Ureter (tissue), 1 donor: ENCODE results near the gene SLC26A1. TPM values are rescaled to one million over a fixed set of nuclear protein-coding genes. Genes with fewer than 3 reads are reported as not detected.
A peak's percentile ranks its signal among the peaks of the same experiment; 100 is the strongest.
"Not testable (repeated sequence)": the region's sequence is repeated elsewhere in the genome, so short reads cannot be mapped to it uniquely, and the experiment has no call there.

Source experiments
- DNase-seq: peaks from one replicate; pipeline ENCODE4 v3.0.0-alpha.2; 2020; ENCODE audit warnings: low spot score
- total RNA-seq: library from RNA; stranded (reverse); gene quantifications from one replicate; pipeline ENCODE4 v1.2.4, GENCODE V29; 2023
- donor health status: DM: yes; HTN: yes; CAD: no.

Gene SLC26A1
- total RNA-seq, 1 donor from 2014 or later: 0.18 TPM

DNA sequence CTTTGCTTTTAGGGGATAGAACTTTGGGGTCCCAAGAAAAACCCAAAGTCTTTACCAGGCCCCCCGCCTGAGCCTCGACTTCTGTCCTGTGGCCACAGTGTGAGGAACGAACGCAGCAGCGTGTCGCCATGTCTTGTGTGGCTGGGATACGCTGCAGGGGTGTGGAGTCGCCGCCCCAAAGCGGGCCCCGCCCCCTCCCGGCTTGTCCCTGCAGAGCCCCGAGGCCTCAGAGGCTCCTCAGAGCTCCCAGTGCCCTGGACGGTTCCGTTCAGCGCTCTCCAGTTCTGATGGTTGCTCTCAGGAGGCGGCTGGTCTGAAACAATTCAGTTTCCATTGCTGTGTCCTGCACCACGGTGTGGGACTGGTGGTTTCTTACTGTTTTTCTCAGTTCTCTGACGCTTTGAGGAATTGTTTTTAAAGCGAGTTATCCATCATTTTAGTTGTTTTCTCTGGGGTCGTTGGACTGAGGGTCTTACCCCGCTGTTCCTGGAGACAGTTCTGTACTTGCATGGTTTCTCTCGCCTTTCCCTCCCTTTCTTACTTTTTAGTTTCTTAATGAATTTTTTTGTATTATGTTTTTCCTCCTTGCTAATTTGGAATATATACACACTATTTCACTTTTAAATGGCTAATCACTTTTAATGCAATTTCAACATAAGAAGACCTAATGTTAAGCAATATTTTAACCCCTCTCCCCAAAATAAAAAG lies 7.9 kb downstream of the SLC26A1 start:
- DNase-seq: peak; percentile 76

DNA sequence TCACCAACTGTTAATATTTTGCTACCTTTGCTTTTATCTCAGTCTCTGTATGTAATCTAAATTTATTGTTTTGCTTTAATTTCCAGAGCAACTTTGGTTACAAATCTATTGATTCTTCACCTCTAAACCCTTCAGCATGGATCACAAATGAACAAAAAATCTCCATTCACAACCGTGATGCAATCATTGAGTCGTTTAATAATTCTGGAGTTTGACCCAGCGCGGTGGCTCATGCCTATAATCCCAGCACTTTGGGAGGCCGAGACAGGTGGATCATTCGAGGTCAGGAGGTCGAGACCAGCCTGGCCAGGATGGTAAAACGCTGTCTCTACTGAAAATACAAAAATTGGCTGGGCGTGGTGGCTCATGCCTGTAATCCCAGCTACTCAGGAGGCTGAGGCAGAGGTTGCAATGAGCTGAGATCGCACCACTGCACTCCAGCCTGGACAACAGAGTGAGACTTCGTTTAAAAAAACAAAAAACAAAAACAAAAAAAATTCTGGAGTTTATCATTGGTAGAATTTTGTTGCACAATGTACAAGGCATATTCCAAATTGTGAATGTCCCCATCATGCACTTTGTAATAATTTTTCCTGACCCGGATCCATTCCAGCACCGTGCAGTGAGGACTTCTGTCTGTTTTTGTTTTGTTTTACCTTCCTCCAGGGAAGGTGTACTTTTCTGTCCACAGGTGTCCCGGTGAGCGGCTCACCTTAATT lies 8.7 kb downstream of the SLC26A1 start:
- no peak for DNase-seq

DNA sequence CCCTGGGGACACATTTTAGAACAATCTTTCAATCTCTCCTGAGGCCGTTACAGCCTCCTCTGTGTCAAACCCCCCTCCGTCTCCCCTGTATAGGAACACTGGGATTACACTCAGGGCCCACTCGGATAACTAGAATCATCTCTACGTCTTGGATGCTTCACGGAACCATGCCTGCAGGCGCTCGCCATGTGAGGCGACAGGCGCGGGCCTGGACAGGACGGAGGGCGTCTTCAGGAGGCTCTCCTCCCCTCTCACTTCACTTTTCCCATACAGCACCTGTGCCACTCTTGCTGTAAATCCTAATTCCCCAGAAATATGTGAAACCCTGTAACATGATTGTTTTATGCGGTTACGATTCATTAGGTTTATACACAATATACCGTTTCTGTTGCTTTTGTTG lies 10.4 kb downstream of the SLC26A1 start:
- no peak for DNase-seq

DNA sequence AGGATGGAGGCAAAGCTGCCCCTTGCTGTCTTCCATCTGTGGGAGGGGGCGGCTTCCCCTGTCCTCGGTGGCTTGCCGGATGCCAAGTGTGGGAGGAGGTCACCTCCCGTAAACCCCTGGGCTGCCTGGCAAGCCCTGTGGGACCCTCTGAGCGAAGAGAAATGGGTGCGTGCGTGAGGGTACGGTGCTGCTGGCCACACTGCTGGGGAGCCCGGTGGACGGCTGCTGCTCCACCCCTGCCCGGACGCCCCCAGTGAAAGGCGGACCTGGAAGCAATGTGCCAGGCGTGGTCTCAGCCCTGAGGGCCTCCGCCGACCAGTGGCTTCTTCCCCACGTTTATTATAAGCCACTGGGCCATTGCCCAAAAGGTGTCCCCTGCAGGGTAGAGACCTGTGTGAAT lies 10.9 kb downstream of the SLC26A1 start:
- DNase-seq: no peak

DNA sequence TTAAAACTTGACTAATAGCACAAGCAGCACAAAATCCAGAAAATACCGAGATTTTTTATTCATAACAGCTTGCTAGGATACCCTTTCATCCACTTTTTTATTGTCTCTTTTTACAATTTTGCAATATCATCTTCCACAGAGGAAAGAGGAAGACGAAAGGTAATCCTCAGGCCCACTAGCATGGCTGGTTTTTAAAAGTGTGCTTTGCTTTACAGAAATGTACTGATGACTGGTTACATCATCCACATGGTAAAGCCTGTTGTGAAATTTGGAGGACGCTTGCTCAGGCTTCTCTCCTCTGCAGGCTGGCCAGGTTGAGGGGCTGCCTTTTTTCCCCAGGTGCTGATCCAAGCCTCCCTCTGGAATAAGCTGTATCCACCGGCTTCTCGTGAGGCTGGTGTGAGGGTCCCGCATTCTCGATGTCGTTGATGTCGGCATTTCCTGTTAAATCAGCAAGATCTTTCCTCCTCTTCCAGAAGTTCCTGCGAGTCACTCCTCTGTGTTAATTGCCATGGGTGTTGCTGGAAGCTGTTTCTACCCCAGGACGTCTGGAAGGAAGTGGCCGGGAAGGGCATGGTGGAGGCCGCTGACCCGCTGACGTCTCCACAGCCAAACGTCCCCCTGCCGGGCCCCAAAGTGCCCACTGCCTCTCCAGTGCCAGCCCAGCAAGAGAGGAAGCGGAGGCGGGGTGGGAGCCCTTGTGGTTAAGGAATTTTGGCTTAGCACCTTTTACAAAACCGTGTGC lies 14.1 kb downstream of the SLC26A1 start:
- no peak for DNase-seq

DNA sequence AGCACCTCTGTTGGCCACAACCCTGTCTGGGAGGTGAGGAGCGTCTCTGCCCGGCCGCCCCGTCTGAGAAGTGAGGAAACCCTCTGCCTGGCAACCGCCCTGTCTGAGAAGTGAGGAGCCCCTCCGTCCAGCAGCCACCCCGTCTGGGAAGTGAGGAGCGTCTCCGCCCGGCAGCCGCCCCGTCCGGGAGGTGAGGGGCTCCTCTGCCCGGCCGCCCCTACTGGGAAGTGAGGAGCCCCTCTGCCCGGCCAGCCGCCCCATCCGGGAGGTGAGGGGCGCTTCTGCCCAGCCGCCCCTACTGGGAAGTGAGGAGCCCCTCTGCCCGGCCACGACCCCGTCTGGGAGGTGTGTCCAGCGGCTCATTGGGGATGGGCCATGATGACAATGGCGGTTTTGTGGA lies 17.2 kb downstream of the SLC26A1 start:
- not testable (repeated sequence) for DNase-seq

DNA sequence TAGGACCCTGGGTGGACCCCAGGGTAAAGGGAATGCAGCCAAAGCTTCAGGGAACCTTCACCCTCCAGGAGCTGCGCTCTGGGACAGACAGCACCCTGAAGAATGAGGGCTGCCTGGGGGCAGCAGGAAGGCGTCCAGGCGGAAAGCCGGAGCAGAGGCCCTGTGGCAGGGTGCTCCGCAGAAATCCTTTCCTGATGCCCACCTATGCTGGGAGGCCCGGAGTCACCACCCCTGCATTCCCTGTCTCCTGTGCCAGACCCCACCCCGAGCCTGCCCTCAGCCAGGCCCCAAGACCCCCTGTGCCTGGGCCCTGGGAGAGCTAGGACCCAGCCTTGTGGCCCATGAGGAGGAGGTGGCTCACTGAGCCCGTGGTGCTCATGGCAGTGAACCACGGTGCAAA lies 18.5 kb downstream of the SLC26A1 start:
- no peak for DNase-seq

DNA sequence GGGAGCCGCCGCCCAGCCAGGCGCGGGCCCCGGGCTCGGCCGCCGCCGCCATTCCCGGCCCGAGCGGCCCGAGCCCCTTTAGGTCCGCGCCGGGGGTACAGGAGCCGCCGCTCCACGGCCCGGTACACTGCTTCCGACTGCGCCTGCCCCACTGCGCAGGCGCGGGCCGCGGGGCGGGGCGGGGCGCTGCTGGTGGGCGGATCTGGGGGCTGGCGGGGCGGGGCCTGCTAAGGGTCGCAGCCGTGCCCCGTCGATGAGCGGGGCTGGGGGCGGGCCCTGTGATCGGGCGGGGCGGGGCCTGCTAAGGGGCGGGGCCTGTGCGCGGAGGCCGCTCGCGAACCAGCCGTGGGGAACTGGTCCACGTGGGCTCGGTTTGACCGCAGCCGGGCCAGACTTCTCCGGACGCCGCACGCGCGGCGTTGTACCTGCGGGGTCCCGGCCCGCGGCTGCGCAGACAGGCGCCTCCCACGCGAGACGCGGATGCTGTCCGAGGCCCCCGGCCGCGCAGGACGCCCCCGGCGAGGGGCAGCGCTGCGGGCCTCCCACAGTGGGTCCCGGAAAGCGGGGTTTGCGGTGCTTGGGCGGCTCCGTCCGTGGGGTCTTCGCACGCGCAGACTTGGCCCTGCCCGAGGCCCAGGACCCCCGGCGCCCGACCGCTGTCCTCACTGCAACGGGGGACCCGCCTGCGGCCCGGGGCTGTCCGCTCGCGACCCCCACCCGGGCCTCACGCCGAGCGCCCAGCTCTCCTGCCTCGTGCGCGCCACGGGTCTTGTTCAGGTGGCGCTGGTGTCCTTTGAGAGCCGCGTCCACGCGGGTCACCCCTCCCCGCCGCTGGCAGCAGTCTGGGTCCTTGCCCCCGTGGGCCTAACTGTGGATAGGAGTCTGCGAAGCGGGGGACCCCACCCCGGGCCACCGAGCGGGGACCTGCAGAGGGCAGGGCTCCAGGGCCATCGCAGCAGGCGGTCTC lies 19.5 kb downstream of the SLC26A1 start, which contains the start of gene DGKQ:
DGKQ (minus strand) TSS at position 139 of the 967 bp plus-strand sequence; CDS start at position 52, 87 bp downstream.
- DNase-seq: peak; percentile 88

DNA sequence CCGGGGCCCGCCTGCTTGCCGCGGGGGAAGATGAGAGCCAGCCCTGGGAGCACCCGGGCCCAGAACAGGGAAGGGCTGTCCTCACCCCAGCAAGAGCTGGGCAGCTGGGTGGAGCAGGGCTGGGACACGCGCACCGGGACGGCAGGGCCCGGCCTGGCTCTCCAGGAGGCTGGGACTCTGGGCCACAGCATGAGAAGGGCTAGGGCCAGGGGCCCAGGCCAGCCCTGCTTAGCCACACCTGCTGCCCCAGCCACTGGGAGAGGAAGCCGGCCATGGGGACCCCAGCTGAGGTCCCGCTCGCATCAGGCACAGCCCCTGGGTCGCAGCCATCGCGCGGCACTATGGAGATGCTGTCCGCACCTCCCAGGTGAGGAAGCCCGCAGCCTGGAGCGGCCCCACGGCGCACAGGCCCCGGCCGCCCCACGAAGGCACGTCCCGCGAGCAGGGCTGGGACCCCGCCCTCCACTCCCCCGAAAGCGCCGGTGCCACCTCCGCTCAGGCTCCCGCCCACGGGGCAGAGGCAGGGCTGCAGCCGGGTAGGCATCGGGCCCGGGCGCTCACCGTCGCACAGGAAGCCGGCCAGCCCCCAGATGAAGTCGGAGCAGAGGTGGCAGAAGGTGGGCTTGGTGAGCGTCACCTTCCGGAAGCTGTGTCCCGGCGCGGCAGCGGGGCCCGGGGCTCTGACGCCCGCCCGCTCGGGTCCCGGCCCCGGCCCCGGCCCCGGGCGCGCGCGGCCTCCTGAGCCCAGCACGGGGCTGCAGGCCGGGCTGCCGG lies 20.4 kb downstream of the SLC26A1 start:
- no peak for DNase-seq

DNA sequence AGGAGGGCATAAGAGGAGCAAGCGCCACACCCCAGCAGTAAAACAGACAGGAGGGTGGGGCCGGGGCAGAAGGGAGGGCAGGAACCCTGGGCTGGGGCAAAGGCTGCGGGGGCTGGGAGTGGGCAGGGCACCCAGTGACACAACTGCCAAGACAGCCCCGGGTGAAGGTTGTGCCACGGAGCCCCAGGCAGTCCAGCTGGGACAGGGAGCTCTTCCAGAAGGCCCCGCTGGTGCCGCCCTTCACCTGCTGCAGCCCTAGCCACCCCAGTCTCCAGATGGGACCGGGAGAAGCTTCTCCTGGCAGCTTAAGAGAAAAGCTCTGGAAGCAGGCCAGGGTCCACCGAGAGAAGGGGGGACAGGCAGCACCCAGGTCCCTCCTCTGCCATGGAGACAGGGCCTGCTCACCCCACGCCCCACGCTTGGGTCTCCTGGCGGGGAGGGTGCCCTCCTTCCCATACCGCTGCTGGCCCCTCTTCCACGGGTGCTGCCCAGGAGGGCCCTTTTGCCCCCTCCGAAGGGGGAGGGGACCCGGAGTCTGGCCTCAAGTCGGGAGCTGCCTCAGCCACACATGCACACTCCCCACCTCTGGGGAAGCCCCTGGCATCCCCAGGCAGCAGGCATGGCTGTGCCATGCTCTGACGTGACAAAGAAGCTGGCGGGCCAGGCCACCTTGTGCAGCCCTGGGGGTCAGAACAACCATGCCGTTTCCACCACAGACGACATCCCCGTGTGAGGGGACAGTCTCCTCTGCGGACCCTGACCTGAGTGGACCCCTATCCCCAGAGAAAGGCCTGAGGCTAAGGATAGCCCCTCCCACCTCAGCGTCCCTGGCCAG lies 21.3 kb downstream of the SLC26A1 start:
- DNase-seq: no peak

DNA sequence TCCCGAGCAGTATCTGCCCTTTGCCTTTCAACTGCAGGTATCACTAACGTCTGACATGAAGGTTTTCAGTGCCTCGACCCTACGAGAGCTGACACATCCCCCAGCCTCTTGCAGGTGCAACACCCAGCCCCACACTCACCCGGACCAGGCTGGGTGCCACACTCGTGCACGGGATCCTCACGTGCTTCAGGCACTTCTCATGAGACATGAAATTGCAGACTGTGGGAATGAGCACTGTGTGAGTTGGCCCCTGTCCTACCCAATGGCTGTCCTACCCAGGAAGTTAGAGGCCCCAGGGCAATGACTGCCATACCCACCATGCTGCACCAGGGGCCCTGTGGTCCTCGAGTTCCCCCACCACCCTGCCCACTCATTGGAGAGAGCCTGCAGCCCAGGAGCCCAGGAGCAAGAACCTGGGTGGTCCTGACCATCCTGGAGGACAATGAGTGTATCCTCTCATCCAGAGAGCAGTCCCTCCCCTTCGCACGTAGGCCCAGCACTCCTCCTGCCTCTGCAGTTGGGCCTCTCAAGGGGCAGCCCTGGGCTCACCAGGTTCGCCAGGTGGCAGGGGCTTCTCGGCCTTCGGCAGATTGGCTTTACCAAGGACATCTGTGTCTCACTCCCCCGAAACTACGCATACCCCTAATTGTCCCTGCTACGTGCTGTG lies 22.2 kb downstream of the SLC26A1 start:
- no peak for DNase-seq

DNA sequence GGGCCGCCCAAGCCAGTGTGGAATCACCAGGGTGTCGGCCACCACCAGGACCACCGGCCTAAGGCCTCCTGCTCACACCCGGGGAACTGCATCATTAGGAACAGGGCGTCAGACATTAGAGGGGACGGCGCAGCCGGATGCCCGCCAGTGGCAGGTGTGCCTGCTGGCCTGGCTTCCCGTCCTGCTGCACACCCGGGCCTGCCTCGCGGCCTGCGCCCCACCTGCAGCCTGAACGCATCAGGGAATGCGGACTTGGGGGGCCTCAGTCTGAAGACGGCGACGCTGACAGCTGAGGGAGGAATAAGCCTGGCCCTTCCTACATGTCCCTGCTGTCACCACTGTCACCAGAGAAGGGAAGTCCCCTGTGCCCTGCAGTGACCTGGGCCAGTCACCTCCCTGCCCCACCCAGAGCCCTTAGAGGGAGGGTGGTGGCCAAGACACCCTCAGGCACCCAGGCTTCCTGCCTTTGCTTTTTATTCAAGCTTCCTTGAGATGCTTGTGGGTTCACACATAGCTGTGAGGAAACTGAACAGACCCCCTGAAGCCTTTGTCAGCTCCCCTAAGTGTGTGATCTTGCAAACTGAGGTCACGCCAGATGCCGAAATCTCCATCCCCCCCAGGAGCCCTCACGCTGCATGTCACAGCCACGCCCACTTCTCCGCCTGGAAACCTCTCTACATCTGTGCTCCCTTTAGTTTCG lies 23.0 kb downstream of the SLC26A1 start:
- DNase-seq: no peak

DNA sequence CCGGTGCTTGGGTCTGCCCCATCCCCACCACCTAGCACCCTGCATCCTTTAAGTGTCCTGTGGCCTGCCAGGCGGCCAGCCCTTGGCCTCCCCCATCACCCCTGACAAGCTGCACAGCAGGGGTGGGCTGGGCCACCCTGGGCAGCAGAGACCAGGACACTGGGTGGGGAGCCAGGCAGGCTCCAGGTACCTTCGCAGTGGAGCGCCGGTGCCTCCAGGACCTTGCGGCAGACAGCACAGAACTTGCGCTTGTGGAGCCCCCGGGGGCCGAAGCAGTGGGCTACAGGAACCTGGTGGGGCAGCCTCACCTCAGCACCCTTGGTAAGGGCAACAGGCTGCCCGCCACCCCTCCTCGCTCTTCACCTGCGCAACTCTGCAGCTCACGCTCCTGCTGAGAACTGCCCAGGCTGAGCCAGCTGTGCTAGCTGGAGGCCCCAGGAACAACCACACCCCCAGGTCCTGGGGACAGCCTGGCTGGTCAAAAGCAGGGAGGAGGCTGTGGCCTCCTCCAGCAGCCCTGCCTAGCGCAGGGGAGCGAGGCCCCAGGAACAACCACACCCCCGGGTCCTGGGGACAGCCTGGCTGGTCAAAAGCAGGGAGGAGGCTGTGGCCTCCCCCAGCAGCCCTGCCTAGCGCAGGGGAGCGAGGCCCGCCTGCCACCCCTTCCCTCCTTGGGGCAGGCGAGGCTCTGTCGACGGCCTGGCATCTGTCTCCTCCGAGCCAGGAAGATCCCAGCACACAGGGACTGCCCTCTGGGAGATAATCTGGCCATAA lies 24.4 kb downstream of the SLC26A1 start:
- no peak for DNase-seq

DNA sequence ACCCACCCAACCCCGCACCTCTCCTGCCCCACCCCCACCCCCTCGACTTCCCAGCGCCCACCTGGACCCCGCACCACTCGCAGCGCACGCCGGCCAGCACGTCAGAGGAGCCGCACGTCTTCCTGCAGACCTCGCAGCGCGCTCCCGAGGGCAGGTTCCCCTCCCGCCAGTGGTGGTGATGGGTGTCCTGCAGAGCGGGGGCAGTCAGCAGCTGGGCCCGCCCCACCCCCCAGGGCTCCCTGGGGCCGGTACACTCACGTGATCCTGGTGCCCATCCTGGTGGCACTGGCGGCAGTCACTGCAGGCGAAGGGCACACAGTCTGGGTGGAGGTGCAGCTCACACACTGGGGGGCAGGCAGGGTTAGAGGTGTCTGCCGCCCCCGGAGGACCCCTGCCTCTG lies 25.0 kb downstream of the SLC26A1 start:
- no peak for DNase-seq

DNA sequence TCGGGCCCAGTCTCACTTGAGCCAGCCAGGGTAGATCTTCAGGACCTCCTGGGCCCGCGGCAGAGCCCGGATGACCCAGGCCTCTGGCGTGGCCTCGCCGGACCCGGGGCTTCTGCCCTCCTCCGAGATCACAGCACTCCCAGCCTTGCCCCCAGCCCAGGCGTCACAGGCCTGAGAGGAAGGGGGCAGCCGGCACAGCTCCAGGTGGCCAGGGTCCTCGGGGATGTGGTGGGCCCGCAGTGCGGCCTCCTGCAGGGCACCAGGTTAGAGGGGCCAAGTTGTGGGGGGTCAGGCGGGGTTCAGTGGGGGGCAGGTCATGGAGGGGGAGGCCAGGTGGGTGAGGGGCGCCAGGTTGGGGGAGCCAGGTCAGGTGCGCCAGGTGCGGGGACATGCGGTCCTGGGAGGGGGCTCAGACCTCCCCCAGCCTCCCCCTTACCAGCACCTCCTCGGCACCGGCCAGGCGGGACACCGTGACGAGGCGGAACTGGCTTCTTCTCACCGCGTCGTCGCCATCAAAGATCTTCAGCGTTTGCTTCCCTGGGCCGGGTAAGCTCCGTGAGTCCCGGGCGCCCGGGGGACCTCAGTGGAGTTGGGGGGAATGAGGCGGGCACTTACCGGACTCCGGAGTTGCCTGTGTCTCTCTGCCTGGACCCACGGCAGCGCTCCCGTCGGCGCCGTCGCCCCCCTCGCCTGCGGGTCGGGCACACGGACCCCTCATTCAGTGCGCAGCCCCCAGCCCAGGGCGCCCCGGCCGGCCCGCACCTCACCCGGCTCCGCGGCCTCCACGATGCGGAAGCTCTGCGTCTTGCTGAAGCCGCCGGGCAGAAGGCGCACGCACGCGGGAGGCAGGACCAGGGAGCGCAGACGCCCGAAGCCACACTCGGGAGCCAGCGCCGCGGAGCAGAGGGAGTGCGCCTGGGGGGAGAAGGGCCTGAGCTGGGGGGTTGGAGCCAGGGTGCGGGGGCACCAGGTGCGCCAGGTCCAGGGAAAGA lies 25.8 kb downstream of the SLC26A1 start:
- DNase-seq: no peak
